HEK293 (cell line): ENCODE results near the gene ZNF71.

Experiments
- CTCF ChIA-PET: fragments of 350-600 bp; formaldehyde crosslinking; extraction: SDS; loops from one replicate; lab custom pipeline; 2021; ENCODE audit warnings: antibody characterized with exemption; lab: Yijun Ruan, JAX
- POLR2A ChIA-PET: fragments of 300-600 bp; formaldehyde crosslinking; extraction: SDS; loops from one replicate; lab custom pipeline; 2020; ENCODE audit warnings: antibody characterized with exemption, inconsistent platforms; lab: Yijun Ruan, JAX
- H3K27ac ChIP-seq: fragments of 200-500 bp; sonication (Bioruptor generic); 2 replicates; pipeline ENCODE4 v1.5.1; 2014; ENCODE audit warnings: low read depth, low read length, control low read depth, inconsistent platforms; ENCODE audit errors: extremely low read depth
- H3K36me3 ChIP-seq, 2 experiments: fragments of 200-500 bp in 1 of 2; sonication (Bioruptor generic) in 1 of 2; 1 replicate in 1 of 2; 2 replicates in 1 of 2; pipeline ENCODE4 v1.5.1; 2014 to 2017; ENCODE audit warnings: inconsistent platforms in 2 of 2, low read length in 2 of 2; ENCODE audit not compliant: control insufficient read depth in 2 of 2, insufficient read depth in 1 of 2
- H3K4me1 ChIP-seq: fragments of 200-500 bp; sonication (Bioruptor generic); 2 replicates; pipeline ENCODE4 v1.5.1; 2014; ENCODE audit warnings: mild to moderate bottlenecking, low read length, inconsistent platforms; ENCODE audit not compliant: control insufficient read depth, insufficient read depth
- H3K4me3 ChIP-seq: 2 replicates; pipeline ENCODE4 v1.5.1; 2011; ENCODE audit warnings: low read depth, mild to moderate bottlenecking, control low read depth, low read length, moderate library complexity
- H3K9me3 ChIP-seq: fragments of 200-500 bp; sonication (Bioruptor generic); 2 replicates; pipeline ENCODE4 v1.5.1; 2014; ENCODE audit warnings: low read depth, low read length, inconsistent platforms; ENCODE audit not compliant: control insufficient read depth, insufficient read depth
- BCL11B ChIP-seq: fragments of 450-650 bp; formaldehyde crosslinking; IDR thresholded peaks from 2 replicates; pipeline ENCODE4 v1.5.1; 2016; ENCODE audit warnings: low read depth, missing biosample characterization, missing genetic modification characterization
- GLI4 ChIP-seq: fragments of 450-650 bp; formaldehyde crosslinking; IDR thresholded peaks from 2 replicates; pipeline ENCODE4 v1.5.1; 2016; ENCODE audit warnings: missing biosample characterization, missing genetic modification characterization
- OVOL3 ChIP-seq: fragments of 450-650 bp; formaldehyde crosslinking; IDR thresholded peaks from 2 replicates; pipeline ENCODE4 v1.5.1; 2016; ENCODE audit warnings: missing biosample characterization, missing genetic modification characterization
- PRDM1 ChIP-seq: fragments of 450-650 bp; formaldehyde crosslinking; IDR thresholded peaks from 2 replicates; pipeline ENCODE4; 2016; ENCODE audit warnings: missing biosample characterization, missing genetic modification characterization
- SALL2 ChIP-seq: fragments of 450-650 bp; formaldehyde crosslinking; IDR thresholded peaks from 2 replicates; pipeline ENCODE4 v1.5.0; 2017; ENCODE audit warnings: missing biosample characterization, mild to moderate bottlenecking, missing genetic modification characterization, borderline replicate concordance
- SP3 ChIP-seq: fragments of 450-650 bp; formaldehyde crosslinking; IDR thresholded peaks from 2 replicates; pipeline ENCODE4 v1.5.1; 2016; ENCODE audit warnings: missing biosample characterization, missing genetic modification characterization
- ZBTB11 ChIP-seq: fragments of 450-650 bp; formaldehyde crosslinking; conservative IDR thresholded peaks from 2 replicates; pipeline ENCODE4 v1.5.1; 2016; ENCODE audit warnings: low read depth, missing biosample characterization, missing genetic modification characterization
- ZBTB8A ChIP-seq: fragments of 450-650 bp; formaldehyde crosslinking; IDR thresholded peaks from 2 replicates; pipeline ENCODE4 v1.5.1; 2016; ENCODE audit warnings: missing biosample characterization, missing genetic modification characterization
- ZFHX2 ChIP-seq: fragments of 450-650 bp; formaldehyde crosslinking; conservative IDR thresholded peaks from 2 replicates; pipeline ENCODE4 v1.5.1; 2016; ENCODE audit warnings: missing biosample characterization, missing genetic modification characterization
- ZNF114 ChIP-seq: fragments of 450-650 bp; formaldehyde crosslinking; IDR thresholded peaks from 2 replicates; pipeline ENCODE4 v1.5.0; 2017; ENCODE audit warnings: missing biosample characterization, missing genetic modification characterization
- ZNF121 ChIP-seq: fragments of 450-650 bp; formaldehyde crosslinking; IDR thresholded peaks from 2 replicates; pipeline ENCODE4 v1.5.1; 2016; ENCODE audit warnings: missing biosample characterization, missing genetic modification characterization
- ZNF2 ChIP-seq: fragments of 450-650 bp; formaldehyde crosslinking; IDR thresholded peaks from 2 replicates; pipeline ENCODE4 v1.5.1; 2016; ENCODE audit warnings: missing biosample characterization, missing genetic modification characterization
- ZNF274 ChIP-seq, 2 experiments: fragments of 200-500 bp in 1 of 2; fragments of 450-650 bp in 1 of 2; sonication (Bioruptor generic) in 1 of 2; formaldehyde crosslinking in 1 of 2; IDR thresholded peaks; 2 replicates each; pipeline versions ENCODE4 v1.5.1 to v1.6.1; 2014 to 2016; ENCODE audit warnings: borderline replicate concordance in 1 of 2, inconsistent platforms in 1 of 2, low read length in 1 of 2, missing biosample characterization in 1 of 2, missing genetic modification characterization in 1 of 2
- ZNF311 ChIP-seq: fragments of 450-650 bp; formaldehyde crosslinking; IDR thresholded peaks from 2 replicates; pipeline ENCODE4 v1.5.1; 2017; ENCODE audit warnings: missing biosample characterization, missing genetic modification characterization, borderline replicate concordance
- ZNF324 ChIP-seq: fragments of 450-650 bp; formaldehyde crosslinking; IDR thresholded peaks from 2 replicates; pipeline ENCODE4 v1.5.1; 2016; ENCODE audit warnings: missing biosample characterization, missing genetic modification characterization
- ZNF335 ChIP-seq: fragments of 450-650 bp; formaldehyde crosslinking; conservative IDR thresholded peaks from 2 replicates; pipeline ENCODE4 v1.5.1; 2016; ENCODE audit warnings: missing biosample characterization, missing genetic modification characterization
- ZNF416 ChIP-seq: fragments of 450-650 bp; formaldehyde crosslinking; IDR thresholded peaks from 2 replicates; pipeline ENCODE4 v1.5.1; 2016; ENCODE audit warnings: missing biosample characterization, missing genetic modification characterization
- ZNF433 ChIP-seq: fragments of 450-650 bp; formaldehyde crosslinking; IDR thresholded peaks from 2 replicates; pipeline ENCODE4 v1.5.1; 2016; ENCODE audit warnings: missing biosample characterization, missing genetic modification characterization, low read depth
- ZNF518A ChIP-seq: fragments of 450-650 bp; formaldehyde crosslinking; conservative IDR thresholded peaks from 2 replicates; pipeline ENCODE4 v1.5.1; 2016; ENCODE audit warnings: low read depth, missing biosample characterization, missing genetic modification characterization
- ZNF791 ChIP-seq: fragments of 450-650 bp; formaldehyde crosslinking; IDR thresholded peaks from 2 replicates; pipeline ENCODE4 v1.5.1; 2016; ENCODE audit warnings: missing biosample characterization, missing genetic modification characterization
- ZNF792 ChIP-seq: fragments of 450-650 bp; formaldehyde crosslinking; IDR thresholded peaks from 2 replicates; pipeline ENCODE4 v1.5.1; 2016; ENCODE audit warnings: missing biosample characterization, missing genetic modification characterization
- ZSCAN16 ChIP-seq: fragments of 450-650 bp; formaldehyde crosslinking; IDR thresholded peaks from 2 replicates; pipeline ENCODE4 v1.5.1; 2016; ENCODE audit warnings: missing biosample characterization, missing genetic modification characterization
- ZSCAN4 ChIP-seq: fragments of 450-650 bp; formaldehyde crosslinking; IDR thresholded peaks from 2 replicates; pipeline ENCODE4 v1.5.1; 2017; ENCODE audit warnings: missing biosample characterization, missing genetic modification characterization
- TF ChIP-seq, protein P1 (sequence below): fragments of 450-650 bp; formaldehyde crosslinking; IDR thresholded peaks from 2 replicates; pipeline ENCODE4 v1.5.1; 2016; ENCODE audit warnings: missing biosample characterization, missing genetic modification characterization

Gene ZNF71

DNA sequence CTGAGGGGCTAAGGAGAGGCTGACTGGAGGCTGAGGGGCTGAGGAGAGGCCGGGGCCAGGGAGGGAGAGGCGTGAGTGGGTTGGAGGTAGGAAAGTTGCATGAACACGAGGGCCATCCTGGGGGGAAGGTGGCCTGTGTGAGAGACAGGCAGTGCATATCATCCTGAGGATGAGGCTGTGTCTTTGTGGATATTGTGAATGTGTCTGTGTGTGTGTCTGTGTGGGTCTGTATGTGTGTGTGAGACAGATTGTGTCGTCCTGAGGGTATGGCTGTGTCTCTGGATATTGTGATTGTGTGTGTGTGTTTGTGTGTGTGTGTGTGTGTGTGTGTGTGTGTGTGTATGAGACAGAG lies 422 bp downstream of the ZNF71 start:
- Histone ChIP-seq H3K27ac (peak overlapping the region; percentile 83; the same call in 1 of the 2 replicates), H3K36me3 (peaks cover 3 to 23% of the 10 kb centered on the region in 2 experiments; a peak in 1 of 3 replicates), H3K4me1 (no peaks in the 10 kb centered on the region), H3K9me3 (no peaks in the 10 kb centered on the region; the same call in none of the 2 replicates), H3K4me3 (peak overlapping the region; percentile 78)
- POLR2A ChIA-PET = interaction anchor here (0.7 to 1.5 kb wide), 7 partner anchors 21 to 1979 kb away, joined by 3 to 11 read pairs (median 5); partner anchors contain the start of gene ZFP28
- CTCF ChIA-PET = interaction anchor here (0.7 kb wide), 2 partner anchors 15 to 1501 kb away, joined by 3 to 4 read pairs; no protein-coding TSS in a partner anchor
- TF ChIP-seq ZNF274 (IDR thresholded peaks at IDR 0.05; ENCODE audit: low read length) = no peak
- peak; percentile 23; the same call in 1 of the 2 replicates for TF ChIP-seq ZNF274 (tag by site-specific recombination; IDR thresholded peaks at IDR 0.05; ENCODE audit: borderline replicate concordance)
- TF ChIP-seq ZSCAN4 (tag by site-specific recombination) = peak; percentile 98
- no peak for TF ChIP-seq ZNF433 (tag by site-specific recombination)
- TF ChIP-seq ZNF335 (tag by site-specific recombination) = peak; percentile 78
- peak; percentile 39; the same call in 1 of the 2 replicates for TF ChIP-seq ZBTB11 (tag by site-specific recombination)
- TF ChIP-seq ZFHX2 (tag by site-specific recombination) = peak; percentile 35
- TF ChIP-seq ZNF311 (tag by site-specific recombination) = peak; percentile 34; the same call in 1 of the 2 replicates
- TF ChIP-seq ZNF114 (tag by site-specific recombination) = no peak
- TF ChIP-seq SP3 (tag by site-specific recombination) = no peak
- peak; percentile 16; the same call in 1 of the 2 replicates for TF ChIP-seq OVOL3
- 0 out of 2 replicates have a peak, but pooled peaks have one; percentile 30 for TF ChIP-seq ZNF121 (tag by site-specific recombination)
- TF ChIP-seq SALL2 (tag by site-specific recombination) = 0 out of 2 replicates have a peak, but pooled peaks have one; percentile 12
- TF ChIP-seq ZNF791 = 0 out of 2 replicates have a peak, but pooled peaks have one; percentile 14
- TF ChIP-seq ZNF792 (tag by site-specific recombination) = 0 out of 2 replicates have a peak, but pooled peaks have one; percentile 68
- TF ChIP-seq ZNF324 (tag by site-specific recombination) = peak; percentile 44; the same call in 1 of the 2 replicates
- TF ChIP-seq BCL11B (tag by site-specific recombination) = 0 out of 2 replicates have a peak, but pooled peaks have one; percentile 60
- peak; percentile 25; the same call in 1 of the 2 replicates for TF ChIP-seq GLI4 (tag by site-specific recombination)
- TF ChIP-seq PRDM1 = 0 out of 2 replicates have a peak, but pooled peaks have one; percentile 14
- peak; percentile 42; the same call in 1 of the 2 replicates for TF ChIP-seq ZSCAN16 (tag by site-specific recombination)
- TF ChIP-seq ZBTB8A = peak; percentile 27; the same call in 1 of the 2 replicates
- TF ChIP-seq ZNF2 (tag by site-specific recombination) = peak; percentile 52; the same call in 1 of the 2 replicates
- TF ChIP-seq ZNF416 (tag by site-specific recombination) = peak; percentile 69; the same call in 1 of the 2 replicates
- TF ChIP-seq ZNF518A = 0 out of 2 replicates have a peak, but pooled peaks have one; percentile 1
- TF ChIP-seq, protein P1, sequence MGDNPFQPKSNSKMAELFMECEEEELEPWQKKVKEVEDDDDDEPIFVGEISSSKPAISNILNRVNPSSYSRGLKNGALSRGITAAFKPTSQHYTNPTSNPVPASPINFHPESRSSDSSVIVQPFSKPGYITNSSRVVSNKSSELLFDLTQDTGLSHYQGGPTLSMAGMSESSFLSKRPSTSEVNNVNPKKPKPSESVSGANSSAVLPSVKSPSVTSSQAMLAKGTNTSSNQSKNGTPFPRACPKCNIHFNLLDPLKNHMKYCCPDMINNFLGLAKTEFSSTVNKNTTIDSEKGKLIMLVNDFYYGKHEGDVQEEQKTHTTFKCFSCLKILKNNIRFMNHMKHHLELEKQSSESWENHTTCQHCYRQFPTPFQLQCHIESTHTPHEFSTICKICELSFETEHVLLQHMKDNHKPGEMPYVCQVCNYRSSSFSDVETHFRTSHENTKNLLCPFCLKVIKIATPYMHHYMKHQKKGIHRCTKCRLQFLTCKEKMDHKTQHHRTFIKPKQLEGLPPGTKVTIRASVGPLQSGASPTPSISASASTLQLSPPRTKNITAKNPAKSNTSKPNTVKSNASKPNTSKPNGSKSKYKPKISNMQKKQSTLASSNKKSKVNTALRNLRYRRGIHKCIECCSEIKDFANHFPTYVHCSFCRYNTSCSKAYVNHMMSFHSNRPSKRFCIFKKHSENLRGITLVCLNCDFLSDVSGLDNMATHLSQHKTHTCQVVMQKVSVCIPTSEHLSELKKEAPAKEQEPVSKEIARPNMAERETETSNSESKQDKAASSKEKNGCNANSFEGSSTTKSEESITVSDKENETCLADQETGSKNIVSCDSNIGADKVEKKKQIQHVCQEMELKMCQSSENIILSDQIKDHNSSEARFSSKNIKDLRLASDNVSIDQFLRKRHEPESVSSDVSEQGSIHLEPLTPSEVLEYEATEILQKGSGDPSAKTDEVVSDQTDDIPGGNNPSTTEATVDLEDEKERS (tag by site-specific recombination) = peak; percentile 82; the same call in 1 of the 2 replicates
